OCI-LY7 (cell line): Measurements from ENCODE around the gene GATAD2A.

Source experiments
- CTCF ChIP-seq: fragments of 200-600 bp; sonication (generic); conservative IDR thresholded peaks from 2 replicates; pipeline ENCODE4 v1.5.1; 2014; ENCODE audit warnings: mild to moderate bottlenecking, antibody characterized with exemption, low read length, moderate library complexity, mixed read lengths
- EZH2phosphoT487 ChIP-seq: fragments of 200-600 bp; sonication (generic); IDR thresholded peaks from 2 replicates; pipeline ENCODE4 v1.6.1; 2018; ENCODE audit warnings: low read depth, borderline replicate concordance, mild to moderate bottlenecking, mixed run types, antibody characterized with exemption, low read length, moderate library complexity, mixed read lengths

- TF ChIP-seq CTCF (no peak), EZH2phosphoT487 (no peak)
These were observed 47.0 kb downstream of the GATAD2A start for GRCh38 chr19:19452243-19453124.
